ENCODE results near the gene DISC1. TPM values are rescaled to one million over a fixed set of nuclear protein-coding genes. Genes with fewer than 3 reads are reported as not detected.

Gene DISC1
- polyA plus RNA-seq, 1 donor from 2014 or later, result 0.84 TPM

GRCh38 chr1:231714440-231714839, 87.8 kb downstream of the DISC1 start:
- TF ChIP-seq REST (IDR thresholded peaks at IDR 0.05; ENCODE audit: borderline replicate concordance) (no peak), CTCF (IDR thresholded peaks at IDR 0.05; ENCODE audit: poor library complexity, severe bottlenecking) (no peak), POLR2AphosphoS5 (IDR thresholded peaks at IDR 0.05) (no peak), EZH2 (IDR thresholded peaks at IDR 0.05; ENCODE audit: borderline replicate concordance, insufficient read depth, low read length, poor library complexity, severe bottlenecking) (no peak), TAF1 (IDR thresholded peaks at IDR 0.05; ENCODE audit: low read depth) (no peak), RAD21 (conservative IDR thresholded peaks at IDR 0.05) (no peak), EP300 (conservative IDR thresholded peaks at IDR 0.05; ENCODE audit: poor library complexity, severe bottlenecking) (no peak), SMC3 (conservative IDR thresholded peaks at IDR 0.05; ENCODE audit: poor library complexity) (no peak), MXI1 (conservative IDR thresholded peaks at IDR 0.05; ENCODE audit: poor library complexity, severe bottlenecking) (no peak)
- Histone ChIP-seq H3K9ac (ENCODE audit: low read length) (no peak overlapping the region), H3K36me3 (ENCODE audit: insufficient read depth, low read length) (no peaks in the 10 kb centered on the region), H3K4me3 (ENCODE audit: low read length) (no peak overlapping the region), H3K9me2 (ENCODE audit: insufficient read depth, low read length) (no peaks in the 10 kb centered on the region), H3K4me2 (ENCODE audit: low read length) (no peak overlapping the region), H3K9me3 (ENCODE audit: low read length) (no peaks in the 10 kb centered on the region), H3F3A (ENCODE audit: insufficient read depth, low read length, poor library complexity, severe bottlenecking) (no peaks in the 10 kb centered on the region), H4K20me1 (ENCODE audit: insufficient read depth) (no peaks in the 10 kb centered on the region), H3K79me2 (replicated peaks; ENCODE audit: insufficient read depth, low read length) (no peaks in the 10 kb centered on the region), H3K27ac (ENCODE audit: low read length) (no peak overlapping the region), H3K27me3 (ENCODE audit: insufficient read depth, low read depth, low read length) (no peaks in the 10 kb centered on the region), H2AFZ (ENCODE audit: low read depth, low read length) (no peak overlapping the region)

- Histone ChIP-seq H3K9me3 (ENCODE audit: low read length) (no peaks in the 10 kb centered on the region), H3K79me2 (replicated peaks; ENCODE audit: insufficient read depth, low read length) (no peaks in the 10 kb centered on the region), H3K4me2 (ENCODE audit: low read length) (no peak overlapping the region), H2AFZ (ENCODE audit: low read depth, low read length) (no peak overlapping the region), H3K4me3 (ENCODE audit: low read length) (no peak overlapping the region), H3K9me2 (ENCODE audit: insufficient read depth, low read length) (no peaks in the 10 kb centered on the region), H3K27me3 (ENCODE audit: insufficient read depth, low read depth, low read length) (no peaks in the 10 kb centered on the region), H3K36me3 (ENCODE audit: insufficient read depth, low read length) (no peaks in the 10 kb centered on the region), H3F3A (ENCODE audit: insufficient read depth, low read length, poor library complexity, severe bottlenecking) (no peaks in the 10 kb centered on the region), H3K27ac (ENCODE audit: low read length) (no peak overlapping the region), H3K9ac (ENCODE audit: low read length) (no peak overlapping the region), H4K20me1 (ENCODE audit: insufficient read depth) (no peaks in the 10 kb centered on the region)
- TF ChIP-seq EZH2 (IDR thresholded peaks at IDR 0.05; ENCODE audit: borderline replicate concordance, insufficient read depth, low read length, poor library complexity, severe bottlenecking) (no peak), CTCF (IDR thresholded peaks at IDR 0.05; ENCODE audit: poor library complexity, severe bottlenecking) (no peak), EP300 (conservative IDR thresholded peaks at IDR 0.05; ENCODE audit: poor library complexity, severe bottlenecking) (no peak), SMC3 (conservative IDR thresholded peaks at IDR 0.05; ENCODE audit: poor library complexity) (no peak), POLR2AphosphoS5 (IDR thresholded peaks at IDR 0.05) (no peak), TAF1 (IDR thresholded peaks at IDR 0.05; ENCODE audit: low read depth) (no peak)
Observed at GRCh38 chr1:231715816-231716722, 89.5 kb downstream of the DISC1 start.

Data from neural cell (in vitro differentiated cells).